ENCODE measurements around the gene GABRR1.

GABRR1 gene

GRCh38 chr6:89215391-89215790 lies 1.8 kb downstream of the GABRR1 start:
- DNase-seq (ENCODE audit: low read depth): no peak

- no peak for DNase-seq (ENCODE audit: low read depth)
Observed at GRCh38 chr6:89214197-89214596, 3.0 kb downstream of the GABRR1 start.

DNA sequence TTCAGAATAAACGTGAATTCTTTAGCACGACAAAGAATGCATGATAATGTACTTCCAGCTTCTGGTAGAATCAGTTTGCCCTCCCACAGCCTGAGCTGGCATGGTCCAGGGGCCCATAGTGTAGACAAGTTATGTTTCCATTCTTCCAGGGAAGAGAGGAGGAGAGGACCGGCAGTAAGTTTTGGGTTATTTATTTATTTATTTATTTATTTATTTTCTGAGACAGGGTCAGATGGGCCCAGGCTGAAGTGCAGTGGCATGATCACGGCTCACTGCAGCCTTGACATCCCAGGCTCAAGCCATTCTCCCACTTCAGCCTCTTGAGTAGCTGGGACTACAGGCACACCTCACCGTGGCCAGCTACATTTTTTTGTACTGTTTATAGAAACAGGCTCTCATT lies 4.7 kb downstream of the GABRR1 start:
- DNase-seq (ENCODE audit: low read depth): no peak

GRCh38 chr6:89209457-89209856 lies 7.7 kb downstream of the GABRR1 start:
- DNase-seq (ENCODE audit: low read depth): no peak

DNA sequence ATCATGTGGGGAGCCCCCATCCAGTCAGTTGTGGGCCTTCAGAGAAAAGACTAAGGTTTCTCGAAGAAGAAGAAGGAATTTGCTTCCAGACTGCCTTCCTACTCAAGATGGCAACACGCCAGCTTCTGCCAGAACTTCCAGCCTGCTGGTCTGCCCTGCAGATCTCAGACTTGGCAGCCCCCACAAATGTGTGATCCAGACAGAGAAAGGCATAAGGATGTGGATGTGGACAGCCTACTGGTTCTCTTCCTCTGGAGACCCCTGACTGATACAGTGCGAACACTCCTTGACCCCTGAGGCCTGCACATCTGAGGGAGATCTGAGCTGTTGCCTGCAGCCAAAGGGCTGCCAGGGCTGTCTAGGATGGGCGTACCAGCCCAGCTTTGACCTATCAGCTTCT lies 8.6 kb downstream of the GABRR1 start:
- DNase-seq (ENCODE audit: low read depth): no peak

DNA sequence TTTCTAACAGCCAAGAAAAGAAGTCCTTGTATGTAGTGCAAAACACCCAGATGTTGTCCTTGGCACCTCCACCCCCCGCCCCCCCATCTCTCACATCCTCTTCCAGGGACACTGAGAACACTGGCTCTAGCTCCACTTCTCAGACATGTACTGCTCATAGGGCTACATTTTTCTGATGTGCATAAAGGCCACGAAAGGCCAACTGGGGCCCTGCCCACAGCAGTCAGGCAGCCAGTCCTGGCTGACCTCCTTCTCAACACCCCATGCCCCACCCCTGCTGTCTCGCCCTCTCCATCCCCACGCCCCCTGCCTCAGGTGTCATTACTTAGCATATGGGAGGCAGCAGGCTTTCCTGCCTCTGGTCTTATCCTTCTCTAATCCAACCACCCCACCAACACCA lies 11.3 kb downstream of the GABRR1 start:
- DNase-seq (ENCODE audit: low read depth): no peak

GRCh38 chr6:89204096-89204495 lies 13.1 kb downstream of the GABRR1 start:
- DNase-seq (ENCODE audit: low read depth): no peak

- DNase-seq (ENCODE audit: low read depth): no peak
Observed at GRCh38 chr6:89200706-89201215, 16.4 kb downstream of the GABRR1 start.

DNA sequence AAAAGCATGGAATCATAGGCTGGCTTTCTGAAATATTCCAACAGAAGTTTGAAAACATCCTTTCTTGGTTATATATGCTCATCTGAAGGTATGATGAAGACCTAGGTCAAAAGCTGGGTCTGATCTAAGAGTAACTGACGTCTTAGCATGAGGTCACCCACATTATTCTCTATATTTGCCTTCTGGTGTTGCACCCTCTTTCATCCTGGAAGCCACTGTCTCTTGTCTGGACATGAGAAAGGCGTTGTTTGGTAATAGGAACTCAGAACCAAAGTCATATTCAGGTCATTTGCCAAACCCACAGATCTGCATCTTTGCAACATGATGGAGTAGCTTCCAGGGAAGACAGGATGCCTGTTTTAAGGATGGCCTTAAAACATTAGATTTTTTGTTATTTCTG lies 17.6 kb downstream of the GABRR1 start:
- DNase-seq (ENCODE audit: low read depth): no peak

GRCh38 chr6:89198235-89198634 lies 18.9 kb downstream of the GABRR1 start:
- DNase-seq (ENCODE audit: low read depth): no peak

DNA sequence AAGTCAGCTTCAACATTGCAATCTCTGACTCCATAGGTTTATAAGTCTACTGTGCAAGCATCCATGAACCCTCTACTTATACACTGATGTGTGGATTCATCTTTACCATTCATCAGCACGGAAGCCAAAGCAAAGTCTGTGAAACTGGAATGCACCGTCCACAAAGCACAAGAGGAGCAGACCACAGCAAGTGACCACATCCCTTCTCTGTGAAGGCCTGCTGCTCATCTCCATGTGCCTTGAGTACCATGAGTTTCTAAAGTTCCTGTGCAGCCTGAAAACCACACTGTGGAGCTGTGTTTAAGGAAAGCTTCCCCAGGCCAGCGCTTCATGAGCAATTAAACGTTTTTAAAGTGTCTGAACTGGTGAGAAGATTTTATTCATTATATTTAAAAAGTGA lies 20.0 kb downstream of the GABRR1 start:
- no peak for DNase-seq (ENCODE audit: low read depth)

- no peak for DNase-seq (ENCODE audit: low read depth)
Observed at GRCh38 chr6:89194559-89194958, 22.6 kb downstream of the GABRR1 start.

GRCh38 chr6:89190741-89191140 lies 26.4 kb downstream of the GABRR1 start:
- no peak for DNase-seq (ENCODE audit: low read depth)

GRCh38 chr6:89187504-89187903 lies 29.7 kb downstream of the GABRR1 start:
- no peak for DNase-seq (ENCODE audit: low read depth)

- no peak for DNase-seq (ENCODE audit: low read depth)
Observed at GRCh38 chr6:89186762-89187161, 30.4 kb downstream of the GABRR1 start.

DNA sequence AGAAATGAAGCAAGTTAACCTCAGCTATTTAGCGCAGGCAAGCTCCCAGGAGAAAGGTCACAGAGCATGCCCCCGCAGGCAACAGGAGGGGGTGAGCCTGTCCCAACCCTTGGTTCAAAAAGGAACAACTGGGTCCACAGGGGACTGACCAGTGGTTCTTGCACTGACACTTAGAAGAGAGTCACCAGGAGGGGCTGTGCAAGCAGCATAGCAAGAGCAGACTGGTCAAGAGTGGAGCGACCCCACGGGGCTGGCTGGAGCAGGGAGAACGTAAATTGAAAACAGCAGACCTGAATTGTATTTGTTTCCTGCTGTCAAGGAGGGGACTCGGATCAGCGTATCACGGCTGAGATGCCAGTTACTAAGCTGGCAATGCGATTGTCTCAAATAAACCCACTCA lies 32.8 kb downstream of the GABRR1 start:
- DNase-seq (ENCODE audit: low read depth): no peak

DNA sequence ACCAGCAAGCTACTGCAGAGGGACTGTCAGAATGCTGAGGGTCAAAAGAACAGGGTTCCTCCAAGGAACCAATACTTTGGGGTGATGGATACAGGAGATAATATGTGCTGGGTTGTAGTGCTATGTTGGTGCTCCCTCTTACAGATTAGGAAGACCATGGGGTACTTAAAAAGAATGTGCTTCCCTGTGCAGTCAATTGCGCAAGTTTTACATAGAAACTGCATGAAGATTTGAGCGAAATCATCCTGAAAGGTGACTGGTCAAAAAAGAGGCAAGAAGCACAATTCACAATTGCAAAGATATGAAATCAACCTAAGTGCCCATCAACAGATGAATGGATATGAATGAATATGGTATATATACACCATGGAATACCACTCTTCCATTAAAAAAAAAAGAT lies 33.9 kb downstream of the GABRR1 start:
- no peak for DNase-seq (ENCODE audit: low read depth)

- DNase-seq (ENCODE audit: low read depth): no peak
Observed at GRCh38 chr6:89180971-89181370, 36.2 kb downstream of the GABRR1 start.

GRCh38 chr6:89180112-89180511 lies 37.0 kb downstream of the GABRR1 start:
- DNase-seq (ENCODE audit: low read depth): no peak

DNA sequence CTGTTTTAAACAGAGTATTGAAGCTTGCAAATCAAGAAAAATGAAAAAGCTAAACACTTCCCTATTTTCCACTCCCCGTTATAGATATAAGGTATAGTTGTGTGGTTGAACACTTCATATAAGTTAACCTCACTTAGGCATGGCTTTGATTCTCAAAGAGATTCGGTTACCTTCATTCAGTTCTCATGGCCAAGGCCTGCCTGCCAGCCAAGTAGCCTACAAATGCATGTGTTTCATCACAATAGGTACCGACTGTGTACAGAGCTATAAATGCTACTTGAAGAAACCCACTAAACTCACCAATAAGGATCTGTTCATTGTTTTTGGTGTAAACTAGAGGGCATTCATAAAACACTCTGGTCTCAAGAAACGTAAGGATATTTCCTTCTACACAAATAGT lies 43.5 kb downstream of the GABRR1 start:
- no peak for DNase-seq (ENCODE audit: low read depth)

GRCh38 chr6:89172131-89172530 lies 45.0 kb downstream of the GABRR1 start:
- no peak for DNase-seq (ENCODE audit: low read depth)

DNA sequence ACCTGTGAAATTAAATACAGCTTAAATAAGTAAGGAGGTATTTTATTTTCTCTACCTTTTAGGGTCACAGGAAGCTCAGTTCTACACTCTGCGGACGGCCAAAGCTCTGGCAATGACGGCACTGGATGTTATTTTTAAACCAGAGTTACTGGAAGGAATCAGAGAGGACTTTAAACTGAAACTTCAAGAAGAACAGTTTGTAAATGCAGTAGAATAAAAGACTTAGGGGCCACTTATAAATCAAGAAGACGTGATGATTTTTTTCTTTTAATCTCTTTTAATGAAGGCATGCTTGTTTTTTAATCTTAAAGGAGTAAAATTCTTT lies 55.1 kb downstream of the GABRR1 start:
- no peak for DNase-seq (ENCODE audit: low read depth)

GRCh38 chr6:89161326-89162046 lies 55.7 kb downstream of the GABRR1 start:
- no peak for DNase-seq (ENCODE audit: low read depth)

- no peak for DNase-seq (ENCODE audit: low read depth)
Observed at GRCh38 chr6:89160331-89161092, 56.6 kb downstream of the GABRR1 start.

Measured in stimulated activated CD8-positive, alpha-beta memory T cell treated with anti-CD3 and anti-CD28 coated beads, Interleukin-15, amount 100 ng/mL, for 1 hour (primary cell).